Fibroblast of lung (primary cell): Measurements from ENCODE around the gene FNIP1.

Experiments used
- CTCF ChIP-seq, 2 donors: IDR thresholded peaks in 1 of 2; conservative IDR thresholded peaks in 1 of 2; 1 replicate in 1 of 2; 2 replicates in 1 of 2; pipeline ENCODE4 v1.5.1; 2011 to 2012; ENCODE audit warnings: low read length in 2 of 2, control low read depth in 1 of 2, inconsistent platforms in 1 of 2, low read depth in 1 of 2, mild to moderate bottlenecking in 1 of 2
- EZH2 ChIP-seq: IDR thresholded peaks from 2 replicates; pipeline ENCODE4 v1.5.1; 2012; ENCODE audit warnings: low read length, control low read depth, mild to moderate bottlenecking; ENCODE audit errors: missing control alignments

- TF ChIP-seq CTCF (conservative IDR thresholded peaks at IDR 0.05 in 1 of 2, IDR thresholded peaks at IDR 0.05 in 1 of 2; ENCODE audit: low read depth in 1 of 2, low read length in 2 of 2), result no peak
- no peak for TF ChIP-seq EZH2
Observed at GRCh38 chr5:131786036-131786435, 10.8 kb downstream of the FNIP1 start.
